HCT116 (cell line): ENCODE measurements around the gene TIPIN. TPM values are rescaled to one million over a fixed set of nuclear protein-coding genes. Genes with fewer than 3 reads are reported as not detected.

Experiments used
- ATAC-seq: fragments of 200-7000 bp; cut with Tn5 transposase; 2 replicates; pipeline ENCODE4 v1.9.1; 2020; ENCODE audit warnings: mild to moderate bottlenecking, moderate library complexity
- BruUV-seq: library from RNA; stranded (reverse); fragments of 400-500 nt; replicated peaks from 2 replicates; lab custom pipeline; 2021; lab: Mats Ljungman, UMichigan
- CTCF ChIA-PET: fragments of 300-600 bp; sonication (Branson Sonifier 250); formaldehyde crosslinking; loops from one replicate; lab custom pipeline; 2021; ENCODE audit warnings: antibody characterized with exemption; lab: Charles Lee
- POLR2A ChIA-PET: fragments of 300-600, 350-600 bp; sonication (Branson Sonifier 250); formaldehyde crosslinking; loops from one replicate; lab custom pipeline; 2021; ENCODE audit warnings: antibody characterized with exemption; lab: Charles Lee
- RAD21 ChIA-PET, 2 experiments: fragments of 300-600 bp; sonication (Branson Sonifier 250); formaldehyde crosslinking; loops; one replicate each; lab custom pipeline; 2023; ENCODE audit warnings: low total read pairs in 2 of 2; ENCODE audit not compliant: uncharacterized antibody in 2 of 2, unreplicated experiment in 2 of 2, low non-redundant PET in 1 of 2; lab: Charles Lee
- DNase-seq: peaks from one replicate; pipeline ENCODE4 v3.0.0-alpha.2; 2010; ENCODE audit warnings: low read depth, low spot score
- H2AFZ ChIP-seq: fragments of 200-600 bp; shearing (Covaris generic), sonication (generic); 2 replicates; pipeline ENCODE4 v1.6.1; 2017; ENCODE audit warnings: low read depth, mixed run types, mixed read lengths, antibody characterized with exemption, low read length; ENCODE audit not compliant: poor library complexity, severe bottlenecking
- H3K27ac ChIP-seq: 2 replicates; pipeline ENCODE4 v1.5.1; 2012; ENCODE audit warnings: low read depth, low read length
- H3K27me3 ChIP-seq: fragments of 200-600 bp; sonication (generic); 2 replicates; pipeline ENCODE4 v1.6.1; 2016; ENCODE audit warnings: mixed run types, low read length, mixed read lengths; ENCODE audit not compliant: insufficient read depth
- H3K36me3 ChIP-seq, 2 experiments: fragments of 200-500 bp in 1 of 2; fragments of 200-600 bp in 1 of 2; sonication (Bioruptor generic) in 1 of 2; sonication (generic) in 1 of 2; 2 replicates each; pipeline versions ENCODE4 v1.5.1 to v1.6.1; 2014 to 2016; ENCODE audit warnings: low read length in 2 of 2, inconsistent platforms in 1 of 2, mixed read lengths in 1 of 2, mixed run types in 1 of 2; ENCODE audit not compliant: insufficient read depth in 2 of 2, control insufficient read depth in 1 of 2
- H3K4me1 ChIP-seq, 2 experiments: fragments of 200-600 bp in 1 of 2; sonication (generic) in 1 of 2; 2 replicates each; pipeline versions ENCODE4 v1.5.1 to v1.6.1; 2012 to 2017; ENCODE audit warnings: low read length in 2 of 2, inconsistent platforms in 1 of 2, mild to moderate bottlenecking in 1 of 2, mixed read lengths in 1 of 2, mixed run types in 1 of 2, moderate library complexity in 1 of 2; ENCODE audit not compliant: insufficient read depth in 2 of 2, control insufficient read depth in 1 of 2
- H3K4me2 ChIP-seq: fragments of 200-600 bp; sonication (generic); 2 replicates; pipeline ENCODE4 v1.6.1; 2017; ENCODE audit warnings: mixed run types, low read length, mixed read lengths
- H3K4me3 ChIP-seq, 2 experiments: fragments of 200-600 bp in 1 of 2; sonication (generic) in 1 of 2; replicated peaks in 1 of 2; 2 replicates each; pipeline ENCODE4 v1.5.1; 2011 to 2016; ENCODE audit warnings: low read length in 2 of 2, control low read depth in 1 of 2, low read depth in 1 of 2, mild to moderate bottlenecking in 1 of 2, mixed read lengths in 1 of 2, mixed run types in 1 of 2
- H3K79me2 ChIP-seq: fragments of 200-600 bp; sonication (generic); 2 replicates; pipeline ENCODE4 v1.6.1; 2017; ENCODE audit warnings: mild to moderate bottlenecking, mixed run types, low read length, moderate library complexity, mixed read lengths; ENCODE audit not compliant: insufficient read depth
- H3K9ac ChIP-seq: fragments of 200-600 bp; sonication (generic); 2 replicates; pipeline ENCODE4 v1.6.1; 2016; ENCODE audit warnings: low read length, mixed read lengths
- H3K9me2 ChIP-seq: fragments of 200-600 bp; sonication (generic), shearing (Covaris generic); 2 replicates; pipeline ENCODE4 v1.6.1; 2017; ENCODE audit warnings: mixed run types, mild to moderate bottlenecking, moderate library complexity; ENCODE audit not compliant: insufficient read depth
- H3K9me3 ChIP-seq, 2 experiments: fragments of 200-500 bp in 1 of 2; fragments of 200-600 bp in 1 of 2; sonication (Bioruptor generic) in 1 of 2; sonication (generic) in 1 of 2; 2 replicates each; pipeline ENCODE4 v1.6.1; 2014 to 2017; ENCODE audit warnings: low read length in 2 of 2, mixed read lengths in 2 of 2, inconsistent platforms in 1 of 2, low read depth in 1 of 2, mild to moderate bottlenecking in 1 of 2, mixed run types in 1 of 2, moderate library complexity in 1 of 2; ENCODE audit not compliant: control insufficient read depth in 1 of 2, insufficient read depth in 1 of 2
- H4K20me1 ChIP-seq: fragments of 200-600 bp; sonication (generic), shearing (Covaris generic); 2 replicates; pipeline ENCODE4 v1.6.1; 2017; ENCODE audit warnings: mixed run types, mild to moderate bottlenecking, moderate library complexity; ENCODE audit not compliant: insufficient read depth
- ATF3 ChIP-seq: IDR thresholded peaks from 2 replicates; pipeline ENCODE4 v1.6.1; 2012
- CBX3 ChIP-seq: IDR thresholded peaks from 2 replicates; pipeline ENCODE4 v1.6.1; 2012; ENCODE audit warnings: low read depth
- CTCF ChIP-seq, 3 experiments: fragments of 200-600 bp in 1 of 3; sonication (generic) in 1 of 3; IDR thresholded peaks in 2 of 3; conservative IDR thresholded peaks in 1 of 3; 2 replicates each; pipeline ENCODE4 v1.5.1; 2012 to 2017; ENCODE audit warnings: low read depth in 2 of 3, low read length in 2 of 3, antibody characterized with exemption in 1 of 3, borderline replicate concordance in 1 of 3, control low read depth in 1 of 3, mild to moderate bottlenecking in 1 of 3, mixed read lengths in 1 of 3, mixed run types in 1 of 3, moderate library complexity in 1 of 3; ENCODE audit not compliant: insufficient read depth in 1 of 3
- EGR1 ChIP-seq: IDR thresholded peaks from 2 replicates; pipeline ENCODE4 v1.6.1; 2012; ENCODE audit warnings: low read depth
- ELF1 ChIP-seq: IDR thresholded peaks from 2 replicates; pipeline ENCODE4 v1.6.1; 2012; ENCODE audit warnings: low read depth, borderline replicate concordance
- FOSL1 ChIP-seq: IDR thresholded peaks from 2 replicates; pipeline ENCODE4 v1.6.1; 2012; ENCODE audit warnings: low read depth
- JUND ChIP-seq: IDR thresholded peaks from 2 replicates; pipeline ENCODE4 v1.6.1; 2012
- POLR2AphosphoS5 ChIP-seq: IDR thresholded peaks from 2 replicates; pipeline ENCODE4 v1.6.1; 2011; ENCODE audit warnings: mild to moderate bottlenecking, low read depth, low read length, moderate library complexity
- SP1 ChIP-seq: IDR thresholded peaks from 2 replicates; pipeline ENCODE4 v1.6.1; 2012; ENCODE audit warnings: low read depth
- SRF ChIP-seq: IDR thresholded peaks from 2 replicates; pipeline ENCODE4 v1.6.1; 2012; ENCODE audit warnings: low read depth
- TCF7L2 ChIP-seq: IDR thresholded peaks from 2 replicates; pipeline ENCODE4 v1.7.0; 2011; ENCODE audit warnings: borderline replicate concordance, inconsistent platforms; ENCODE audit not compliant: insufficient read depth, insufficient read length; ENCODE audit errors: extremely low read depth
- ZBTB33 ChIP-seq: IDR thresholded peaks from 2 replicates; pipeline ENCODE4 v1.6.1; 2011; ENCODE audit warnings: mild to moderate bottlenecking, low read length, moderate library complexity; ENCODE audit not compliant: insufficient replicate concordance; ENCODE audit errors: extremely low read depth
- ZFX ChIP-seq: fragments of 450-650 bp; IDR thresholded peaks from 2 replicates; pipeline ENCODE4 v1.6.1; 2017
- intact Hi-C: fragments of 100-400 bp; cut with micrococcal nuclease; formaldehyde crosslinking; loops from 2 replicates; pipeline ENCODE4 v1.10.0; 2022
- total RNA-seq: library from RNA; stranded (reverse); gene quantifications from one replicate; pipeline ENCODE4 v1.2.1, GENCODE V29; 2021; ENCODE audit not compliant: unreplicated experiment

Gene TIPIN
- total RNA-seq, 1 experiment from 2014 or later = 28.1 TPM

- TF ChIP-seq EGR1 = no peak
Observed at GRCh38 chr15:66390678-66391077, 34.2 kb upstream of the TIPIN start (continued).

GRCh38 chr15:66389859-66390381, 33.4 kb upstream of the TIPIN start:
- RAD21 ChIA-PET = no interaction called here
- CTCF ChIA-PET = no interaction called here
- no TSS peak for BruUV-seq
- intact Hi-C loops = no loop called here
- Histone ChIP-seq H3K9me2 (no peaks in the 10 kb centered on the region), H3K9me3 (no peaks in the 10 kb centered on the region), H3K4me2 (no peak overlapping the region), H4K20me1 (peaks cover 5% of the 10 kb centered on the region; the same call in 1 of the 2 replicates), H3K27ac (no peak overlapping the region), H3K27me3 (no peaks in the 10 kb centered on the region), H3K4me3 (no peak overlapping the region), H3K79me2 (peaks cover 77% of the 10 kb centered on the region)
- DNase-seq = no peak
- POLR2A ChIA-PET = no interaction called here
- no peak for TF ChIP-seq SRF
- TF ChIP-seq, all 23 proteins: peak for 0
- Histone ChIP-seq H3K9ac (no peak overlapping the region), H2AFZ (no peak overlapping the region), H3K36me3 (0 out of 4 replicates have a peak, but pooled peaks cover 0 to 2% of the 10 kb centered on the region in 2 experiments), H3K4me1 (peaks cover 4 to 28% of the 10 kb centered on the region in 2 experiments; a peak in 3 of 4 replicates)
- no peak for ATAC-seq

- Histone ChIP-seq H4K20me1 (peaks cover 5% of the 10 kb centered on the region; the same call in 1 of the 2 replicates), H2AFZ (no peak overlapping the region), H3K27ac (no peak overlapping the region), H3K9me2 (no peaks in the 10 kb centered on the region), H3K36me3 (0 out of 4 replicates have a peak, but pooled peaks cover 0 to 2% of the 10 kb centered on the region in 2 experiments), H3K4me2 (no peak overlapping the region), H3K4me3 (no peak overlapping the region), H3K9me3 (no peaks in the 10 kb centered on the region), H3K9ac (no peak overlapping the region), H3K27me3 (no peaks in the 10 kb centered on the region), H3K79me2 (peaks cover 71% of the 10 kb centered on the region), H3K4me1 (peaks cover 4 to 28% of the 10 kb centered on the region in 2 experiments; a peak in 3 of 4 replicates)
- ATAC-seq (no peak), DNase-seq (no peak)
- CTCF ChIA-PET = no interaction called here
- BruUV-seq = no TSS peak
- POLR2A ChIA-PET = no interaction called here
- intact Hi-C loops = no loop called here
- RAD21 ChIA-PET = no interaction called here
- TF ChIP-seq SRF = no peak
- no peak for TF ChIP-seq CBX3
- TF ChIP-seq JUND = no peak
- no peak for TF ChIP-seq ZBTB33
- no peak for TF ChIP-seq ZFX
- TF ChIP-seq ELF1 = no peak
- no peak for TF ChIP-seq FOSL1
- no peak for TF ChIP-seq CTCF (IDR thresholded peaks at IDR 0.05 in 2 of 3, conservative IDR thresholded peaks at IDR 0.05 in 1 of 3; ENCODE audit: borderline replicate concordance in 1 of 3, insufficient read depth in 1 of 3, low read depth in 2 of 3, low read length in 2 of 3)
- no peak for TF ChIP-seq TCF7L2
- no peak for TF ChIP-seq ATF3
- no peak for TF ChIP-seq EGR1
- TF ChIP-seq SP1 = no peak
- no peak for TF ChIP-seq POLR2AphosphoS5
Observed at GRCh38 chr15:66389098-66389858, 32.8 kb upstream of the TIPIN start.
